Measurements from ENCODE around the gene RPS2. TPM values are rescaled to one million over a fixed set of nuclear protein-coding genes. Genes with fewer than 3 reads are reported as not detected.

The RPS2 gene
- total RNA-seq, 1 donor from 2014 or later = 2,856 TPM

- intact Hi-C loops (cut with micrococcal nuclease) = loop anchor here (1.0 kb wide), 2 partner anchors 8 to 11 kb away; partner anchors contain the start of gene TBL3
Measured at GRCh38 chr16:1983544-1984346, 19.1 kb upstream of the RPS2 start, which contains the start of gene GFER. Gene GFER (plus strand): TSS chr16:1984193. CDS start chr16:1984219, 26 bp downstream.

GRCh38 chr16:1982991-1983543 is 18.4 kb upstream of the RPS2 start:
- intact Hi-C loops (cut with micrococcal nuclease) = loop anchor here (1.0 kb wide), 1 partner anchor 8 kb away; no protein-coding TSS in a partner anchor

GRCh38 chr16:1982013-1982433 is 17.4 kb upstream of the RPS2 start:
- intact Hi-C loops (cut with micrococcal nuclease) = no loop called here

GRCh38 chr16:1981398-1981836 is 16.8 kb upstream of the RPS2 start, which contains the start of gene NOXO1:
Gene NOXO1 (minus strand): TSS chr16:1981469. CDS start chr16:1981179, 290 bp downstream.
- intact Hi-C loops (cut with micrococcal nuclease) = no loop called here

GRCh38 chr16:1980770-1981087 is 16.1 kb upstream of the RPS2 start:
- intact Hi-C loops (cut with micrococcal nuclease) = no loop called here

GRCh38 chr16:1980030-1980769 is 15.6 kb upstream of the RPS2 start:
- intact Hi-C loops (cut with micrococcal nuclease) = no loop called here

GRCh38 chr16:1979271-1980029 is 14.8 kb upstream of the RPS2 start:
- intact Hi-C loops (cut with micrococcal nuclease) = no loop called here

- intact Hi-C loops (cut with micrococcal nuclease) = no loop called here
Measured at GRCh38 chr16:1978476-1979120, 14.0 kb upstream of the RPS2 start.

- intact Hi-C loops (cut with micrococcal nuclease) = no loop called here
Measured at GRCh38 chr16:1977875-1978268, 13.2 kb upstream of the RPS2 start.

- intact Hi-C loops (cut with micrococcal nuclease) = no loop called here
Measured at GRCh38 chr16:1976951-1977874, 12.6 kb upstream of the RPS2 start.

GRCh38 chr16:1976216-1976520 is 11.5 kb upstream of the RPS2 start:
- intact Hi-C loops (cut with micrococcal nuclease) = no loop called here

- intact Hi-C loops (cut with micrococcal nuclease) = no loop called here
Measured at GRCh38 chr16:1975432-1976215, 11.0 kb upstream of the RPS2 start.

GRCh38 chr16:1974157-1975070 is 9.8 kb upstream of the RPS2 start:
- intact Hi-C loops (cut with micrococcal nuclease) = loop anchor here (5.0 kb wide), 1 partner anchor 33 kb away; the partner anchor contains the start of gene ZNF598

- intact Hi-C loops (cut with micrococcal nuclease) = loop anchor here (5.0 kb wide), 1 partner anchor 34 kb away; the partner anchor contains the start of gene ZNF598
Measured at GRCh38 chr16:1973461-1974156, 9.0 kb upstream of the RPS2 start.

GRCh38 chr16:1972490-1972877 is 7.9 kb upstream of the RPS2 start:
- intact Hi-C loops (cut with micrococcal nuclease) = loop anchor here (1.0 to 5.0 kb wide), 3 partner anchors 8 to 35 kb away; partner anchors contain the start of genes GFER, RPS2 and ZNF598

GRCh38 chr16:1971796-1972489 is 7.3 kb upstream of the RPS2 start, which contains the start of gene TBL3:
Gene TBL3 (plus strand): TSS chr16:1972053. CDS start chr16:1972165, 112 bp downstream.
- intact Hi-C loops (cut with micrococcal nuclease) = loop anchor here (1.0 to 5.0 kb wide), 3 partner anchors 8 to 35 kb away; partner anchors contain the start of genes GFER, RPS2 and ZNF598
